HEK293 (cell line): Measurements from ENCODE around the gene CD44.

ENCODE experiments used
- CTCF ChIA-PET: fragments of 350-600 bp; formaldehyde crosslinking; extraction: SDS; loops from one replicate; lab custom pipeline; 2021; ENCODE audit warnings: antibody characterized with exemption; lab: Yijun Ruan, JAX
- POLR2A ChIA-PET: fragments of 300-600 bp; formaldehyde crosslinking; extraction: SDS; loops from one replicate; lab custom pipeline; 2020; ENCODE audit warnings: antibody characterized with exemption, inconsistent platforms; lab: Yijun Ruan, JAX
- H3K27ac ChIP-seq: fragments of 200-500 bp; sonication (Bioruptor generic); 2 replicates; pipeline ENCODE4 v1.5.1; 2014; ENCODE audit warnings: low read depth, low read length, control low read depth, inconsistent platforms; ENCODE audit errors: extremely low read depth
- H3K36me3 ChIP-seq, 2 experiments: fragments of 200-500 bp in 1 of 2; sonication (Bioruptor generic) in 1 of 2; 1 replicate in 1 of 2; 2 replicates in 1 of 2; pipeline ENCODE4 v1.5.1; 2014 to 2017; ENCODE audit warnings: inconsistent platforms in 2 of 2, low read length in 2 of 2; ENCODE audit not compliant: control insufficient read depth in 2 of 2, insufficient read depth in 1 of 2
- H3K4me1 ChIP-seq: fragments of 200-500 bp; sonication (Bioruptor generic); 2 replicates; pipeline ENCODE4 v1.5.1; 2014; ENCODE audit warnings: mild to moderate bottlenecking, low read length, inconsistent platforms; ENCODE audit not compliant: control insufficient read depth, insufficient read depth
- H3K4me3 ChIP-seq: 2 replicates; pipeline ENCODE4 v1.5.1; 2011; ENCODE audit warnings: low read depth, mild to moderate bottlenecking, control low read depth, low read length, moderate library complexity
- H3K9me3 ChIP-seq: fragments of 200-500 bp; sonication (Bioruptor generic); 2 replicates; pipeline ENCODE4 v1.5.1; 2014; ENCODE audit warnings: low read depth, low read length, inconsistent platforms; ENCODE audit not compliant: control insufficient read depth, insufficient read depth
- GLIS1 ChIP-seq: fragments of 450-650 bp; formaldehyde crosslinking; IDR thresholded peaks from 2 replicates; pipeline ENCODE4 v1.5.1; 2016; ENCODE audit warnings: missing biosample characterization, missing genetic modification characterization
- KLF9 ChIP-seq: fragments of 450-650 bp; formaldehyde crosslinking; IDR thresholded peaks from 2 replicates; pipeline ENCODE4 v1.5.1; 2016; ENCODE audit warnings: missing biosample characterization, missing genetic modification characterization, low read depth
- OVOL3 ChIP-seq: fragments of 450-650 bp; formaldehyde crosslinking; IDR thresholded peaks from 2 replicates; pipeline ENCODE4 v1.5.1; 2016; ENCODE audit warnings: missing biosample characterization, missing genetic modification characterization
- YY2 ChIP-seq: fragments of 450-650 bp; formaldehyde crosslinking; IDR thresholded peaks from 2 replicates; pipeline ENCODE4 v1.5.1; 2016; ENCODE audit warnings: missing biosample characterization, missing genetic modification characterization
- ZBTB1 ChIP-seq: fragments of 450-650 bp; formaldehyde crosslinking; IDR thresholded peaks from 2 replicates; pipeline ENCODE4 v1.5.1; 2016; ENCODE audit warnings: missing biosample characterization, missing genetic modification characterization
- ZBTB48 ChIP-seq: fragments of 450-650 bp; formaldehyde crosslinking; IDR thresholded peaks from 2 replicates; pipeline ENCODE4 v1.5.1; 2016; ENCODE audit warnings: missing biosample characterization, missing genetic modification characterization
- ZFP41 ChIP-seq: fragments of 450-650 bp; formaldehyde crosslinking; IDR thresholded peaks from 2 replicates; pipeline ENCODE4 v1.5.1; 2016; ENCODE audit warnings: missing biosample characterization, missing genetic modification characterization, borderline replicate concordance
- ZNF16 ChIP-seq: fragments of 450-650 bp; formaldehyde crosslinking; IDR thresholded peaks from 2 replicates; pipeline ENCODE4 v1.5.1; 2016; ENCODE audit warnings: low read depth, missing biosample characterization, missing genetic modification characterization
- ZNF184 ChIP-seq: fragments of 450-650 bp; IDR thresholded peaks from 2 replicates; pipeline ENCODE4 v1.5.1; 2018; ENCODE audit warnings: missing biosample characterization, mild to moderate bottlenecking, missing genetic modification characterization
- ZNF2 ChIP-seq: fragments of 450-650 bp; formaldehyde crosslinking; IDR thresholded peaks from 2 replicates; pipeline ENCODE4 v1.5.1; 2016; ENCODE audit warnings: missing biosample characterization, missing genetic modification characterization
- ZNF266 ChIP-seq: fragments of 450-650 bp; formaldehyde crosslinking; IDR thresholded peaks from 2 replicates; pipeline ENCODE4 v1.5.1; 2016; ENCODE audit warnings: missing biosample characterization, missing genetic modification characterization, low read depth
- ZNF394 ChIP-seq: fragments of 450-650 bp; formaldehyde crosslinking; IDR thresholded peaks from 2 replicates; pipeline ENCODE4 v1.5.1; 2016; ENCODE audit warnings: missing biosample characterization, missing genetic modification characterization, mild to moderate bottlenecking, moderate library complexity, borderline replicate concordance
- ZNF473 ChIP-seq: fragments of 450-650 bp; formaldehyde crosslinking; IDR thresholded peaks from 2 replicates; pipeline ENCODE4 v1.5.1; 2017; ENCODE audit warnings: missing biosample characterization, missing genetic modification characterization
- ZNF513 ChIP-seq: fragments of 450-650 bp; IDR thresholded peaks from 2 replicates; pipeline ENCODE4 v1.5.1; 2018; ENCODE audit warnings: missing biosample characterization, missing genetic modification characterization
- ZNF514 ChIP-seq: fragments of 450-650 bp; formaldehyde crosslinking; IDR thresholded peaks from 2 replicates; pipeline ENCODE4 v1.5.1; 2016; ENCODE audit warnings: missing biosample characterization, missing genetic modification characterization
- ZNF549 ChIP-seq: fragments of 450-650 bp; IDR thresholded peaks from 2 replicates; pipeline ENCODE4 v1.5.1; 2018; ENCODE audit warnings: missing biosample characterization, missing genetic modification characterization, mild to moderate bottlenecking, inconsistent platforms, moderate library complexity
- ZNF555 ChIP-seq: fragments of 450-650 bp; formaldehyde crosslinking; conservative IDR thresholded peaks from 2 replicates; pipeline ENCODE4 v1.5.1; 2017; ENCODE audit warnings: missing biosample characterization, mild to moderate bottlenecking, missing genetic modification characterization, inconsistent platforms
- ZNF585B ChIP-seq: fragments of 450-650 bp; formaldehyde crosslinking; IDR thresholded peaks from 2 replicates; pipeline ENCODE4 v1.5.1; 2016; ENCODE audit warnings: missing biosample characterization, missing genetic modification characterization
- ZNF629 ChIP-seq: fragments of 450-650 bp; formaldehyde crosslinking; IDR thresholded peaks from 2 replicates; pipeline ENCODE4 v1.5.1; 2017; ENCODE audit warnings: missing biosample characterization, missing genetic modification characterization
- ZNF747 ChIP-seq: fragments of 450-650 bp; formaldehyde crosslinking; IDR thresholded peaks from 2 replicates; pipeline ENCODE4 v1.5.1; 2016; ENCODE audit warnings: missing biosample characterization, missing genetic modification characterization
- TF ChIP-seq, protein P1 (sequence below): fragments of 450-650 bp; formaldehyde crosslinking; IDR thresholded peaks from 2 replicates; pipeline ENCODE4 v1.5.1; 2017; ENCODE audit warnings: missing biosample characterization, missing genetic modification characterization
- TF ChIP-seq, protein P2 (sequence below): fragments of 450-650 bp; formaldehyde crosslinking; IDR thresholded peaks from 2 replicates; pipeline ENCODE4 v1.5.1; 2017; ENCODE audit warnings: missing biosample characterization, missing genetic modification characterization
- TF ChIP-seq, protein P3 (sequence below): fragments of 450-650 bp; formaldehyde crosslinking; IDR thresholded peaks from 2 replicates; pipeline ENCODE4 v1.5.1; 2016; ENCODE audit warnings: missing biosample characterization, missing genetic modification characterization

CD44 gene

DNA sequence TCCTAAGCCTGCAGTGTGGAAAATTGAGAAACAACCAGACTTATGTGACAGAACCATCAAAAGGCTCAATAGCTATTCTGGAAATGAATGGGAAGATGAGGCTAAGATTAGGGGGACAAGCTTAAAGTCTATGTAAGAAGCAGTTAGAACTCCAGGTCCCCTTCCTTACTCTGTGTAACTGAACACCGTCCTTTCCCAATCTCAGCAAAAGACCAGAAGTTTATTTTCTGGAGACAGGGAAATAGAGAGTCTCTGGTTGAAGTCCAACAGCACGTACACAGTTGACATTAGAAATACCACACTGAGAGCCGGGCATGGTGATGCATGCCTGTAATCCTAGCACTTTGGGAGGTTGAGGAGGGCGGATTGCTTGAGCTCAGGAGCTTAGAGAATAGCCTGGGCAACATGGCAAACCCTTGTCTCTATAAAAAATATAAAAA lies 93.9 kb downstream of the CD44 start (continued):
- TF ChIP-seq, protein P1, sequence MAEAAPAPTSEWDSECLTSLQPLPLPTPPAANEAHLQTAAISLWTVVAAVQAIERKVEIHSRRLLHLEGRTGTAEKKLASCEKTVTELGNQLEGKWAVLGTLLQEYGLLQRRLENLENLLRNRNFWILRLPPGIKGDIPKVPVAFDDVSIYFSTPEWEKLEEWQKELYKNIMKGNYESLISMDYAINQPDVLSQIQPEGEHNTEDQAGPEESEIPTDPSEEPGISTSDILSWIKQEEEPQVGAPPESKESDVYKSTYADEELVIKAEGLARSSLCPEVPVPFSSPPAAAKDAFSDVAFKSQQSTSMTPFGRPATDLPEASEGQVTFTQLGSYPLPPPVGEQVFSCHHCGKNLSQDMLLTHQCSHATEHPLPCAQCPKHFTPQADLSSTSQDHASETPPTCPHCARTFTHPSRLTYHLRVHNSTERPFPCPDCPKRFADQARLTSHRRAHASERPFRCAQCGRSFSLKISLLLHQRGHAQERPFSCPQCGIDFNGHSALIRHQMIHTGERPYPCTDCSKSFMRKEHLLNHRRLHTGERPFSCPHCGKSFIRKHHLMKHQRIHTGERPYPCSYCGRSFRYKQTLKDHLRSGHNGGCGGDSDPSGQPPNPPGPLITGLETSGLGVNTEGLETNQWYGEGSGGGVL (tag by site-specific recombination): no peak
- TF ChIP-seq GLIS1 (tag by site-specific recombination) (no peak), ZNF473 (no peak), ZBTB48 (tag by site-specific recombination) (no peak), YY2 (tag by site-specific recombination) (no peak), ZNF514 (no peak), ZBTB1 (tag by site-specific recombination) (no peak)

GRCh38 chr11:35233518-35233917 lies 94.5 kb downstream of the CD44 start:
- Histone ChIP-seq H3K4me1 (no peaks in the 10 kb centered on the region), H3K4me3 (no peak overlapping the region), H3K36me3 (no peaks in the 10 kb centered on the region), H3K27ac (no peak overlapping the region), H3K9me3 (no peaks in the 10 kb centered on the region)
- TF ChIP-seq ZNF585B: no peak
- no peak for TF ChIP-seq ZNF513 (tag by site-specific recombination)
- TF ChIP-seq, protein P2, sequence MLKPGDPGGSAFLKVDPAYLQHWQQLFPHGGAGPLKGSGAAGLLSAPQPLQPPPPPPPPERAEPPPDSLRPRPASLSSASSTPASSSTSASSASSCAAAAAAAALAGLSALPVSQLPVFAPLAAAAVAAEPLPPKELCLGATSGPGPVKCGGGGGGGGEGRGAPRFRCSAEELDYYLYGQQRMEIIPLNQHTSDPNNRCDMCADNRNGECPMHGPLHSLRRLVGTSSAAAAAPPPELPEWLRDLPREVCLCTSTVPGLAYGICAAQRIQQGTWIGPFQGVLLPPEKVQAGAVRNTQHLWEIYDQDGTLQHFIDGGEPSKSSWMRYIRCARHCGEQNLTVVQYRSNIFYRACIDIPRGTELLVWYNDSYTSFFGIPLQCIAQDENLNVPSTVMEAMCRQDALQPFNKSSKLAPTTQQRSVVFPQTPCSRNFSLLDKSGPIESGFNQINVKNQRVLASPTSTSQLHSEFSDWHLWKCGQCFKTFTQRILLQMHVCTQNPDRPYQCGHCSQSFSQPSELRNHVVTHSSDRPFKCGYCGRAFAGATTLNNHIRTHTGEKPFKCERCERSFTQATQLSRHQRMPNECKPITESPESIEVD (tag by site-specific recombination): no peak
- no peak for TF ChIP-seq ZNF629 (tag by site-specific recombination)
- TF ChIP-seq ZNF16 (tag by site-specific recombination): no peak
- TF ChIP-seq ZNF2 (tag by site-specific recombination): no peak
- no peak for TF ChIP-seq ZNF266 (tag by site-specific recombination)
- TF ChIP-seq ZNF394 (tag by site-specific recombination): no peak
- TF ChIP-seq KLF9 (tag by site-specific recombination): no peak
- TF ChIP-seq OVOL3 (tag by site-specific recombination): no peak
- no peak for TF ChIP-seq ZNF555
- TF ChIP-seq ZFP41 (tag by site-specific recombination): no peak
- TF ChIP-seq ZNF184: no peak
- no peak for TF ChIP-seq ZNF549 (tag by site-specific recombination)
- no peak for TF ChIP-seq ZNF747 (tag by site-specific recombination)
- TF ChIP-seq, protein P3, sequence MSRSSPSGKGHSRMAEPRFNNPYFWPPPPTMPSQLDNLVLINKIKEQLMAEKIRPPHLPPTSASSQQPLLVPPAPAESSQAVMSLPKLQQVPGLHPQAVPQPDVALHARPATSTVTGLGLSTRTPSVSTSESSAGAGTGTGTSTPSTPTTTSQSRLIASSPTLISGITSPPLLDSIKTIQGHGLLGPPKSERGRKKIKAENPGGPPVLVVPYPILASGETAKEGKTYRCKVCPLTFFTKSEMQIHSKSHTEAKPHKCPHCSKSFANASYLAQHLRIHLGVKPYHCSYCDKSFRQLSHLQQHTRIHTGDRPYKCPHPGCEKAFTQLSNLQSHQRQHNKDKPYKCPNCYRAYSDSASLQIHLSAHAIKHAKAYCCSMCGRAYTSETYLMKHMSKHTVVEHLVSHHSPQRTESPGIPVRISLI (tag by site-specific recombination): no peak
- ChIA-PET CTCF (no interaction called here), POLR2A (no interaction called here)
